Activated CD8-positive, alpha-beta T cell treated with anti-CD3 and anti-CD28 coated beads for 36 hours (primary cell): ENCODE data around the gene KDM1B. TPM values are rescaled to one million over a fixed set of nuclear protein-coding genes. Genes with fewer than 3 reads are reported as not detected.

Source experiments
- ATAC-seq: fragments of 200-7000 bp; cut with Tn5 transposase; one replicate; pipeline ENCODE4 v1.10.0; 2021; ENCODE audit warnings: mild to moderate bottlenecking, moderate library complexity
- CTCF ChIA-PET: fragments of 350-600 bp; sonication (Branson Sonifier 250); formaldehyde crosslinking; loops from one replicate; lab custom pipeline; 2021; ENCODE audit warnings: antibody characterized with exemption; lab: Charles Lee
- POLR2A ChIA-PET: fragments of 350-600 bp; sonication (Branson Sonifier 250); formaldehyde crosslinking; loops from one replicate; lab custom pipeline; 2021; ENCODE audit warnings: antibody characterized with exemption; lab: Charles Lee
- DNase-seq: peaks from one replicate; pipeline ENCODE4 v3.0.0-alpha.2; 2020
- H3K27ac Mint-ChIP-seq: one replicate; pipeline ENCODE4 v1.8.0; 2021; ENCODE audit warnings: mild to moderate bottlenecking, mixed read lengths
- H3K27me3 Mint-ChIP-seq: one replicate; pipeline ENCODE4 v1.8.0; 2021; ENCODE audit warnings: mixed read lengths
- H3K36me3 Mint-ChIP-seq: one replicate; pipeline ENCODE4 v1.8.0; 2021; ENCODE audit warnings: low read depth, mixed read lengths
- H3K4me1 Mint-ChIP-seq: one replicate; pipeline ENCODE4 v1.8.0; 2021; ENCODE audit warnings: low read depth, mixed read lengths
- H3K4me3 Mint-ChIP-seq: one replicate; pipeline ENCODE4 v1.8.0; 2021; ENCODE audit warnings: mild to moderate bottlenecking, moderate library complexity, mixed read lengths
- H3K9me3 Mint-ChIP-seq: one replicate; pipeline ENCODE4 v1.8.0; 2021; ENCODE audit warnings: mixed read lengths
- intact Hi-C: fragments of 100-400 bp; cut with micrococcal nuclease; formaldehyde crosslinking; loops from one replicate; pipeline ENCODE4 v1.10.0; 2022
- total RNA-seq, 2 experiments: library from RNA; stranded (reverse); gene quantifications; one replicate each; pipeline ENCODE4 v1.2.3, GENCODE V29; 2021
- TF ChIP-seq, protein P1 (sequence below): fragments of 200-600 bp; IDR thresholded peaks from one replicate; pipeline ENCODE4 v1.8.0; 2022; ENCODE audit warnings: antibody characterized with exemption, mild to moderate bottlenecking

Gene KDM1B
- total RNA-seq, 2 experiments from 2014 or later = 10.9 to 12.2 TPM

DNA sequence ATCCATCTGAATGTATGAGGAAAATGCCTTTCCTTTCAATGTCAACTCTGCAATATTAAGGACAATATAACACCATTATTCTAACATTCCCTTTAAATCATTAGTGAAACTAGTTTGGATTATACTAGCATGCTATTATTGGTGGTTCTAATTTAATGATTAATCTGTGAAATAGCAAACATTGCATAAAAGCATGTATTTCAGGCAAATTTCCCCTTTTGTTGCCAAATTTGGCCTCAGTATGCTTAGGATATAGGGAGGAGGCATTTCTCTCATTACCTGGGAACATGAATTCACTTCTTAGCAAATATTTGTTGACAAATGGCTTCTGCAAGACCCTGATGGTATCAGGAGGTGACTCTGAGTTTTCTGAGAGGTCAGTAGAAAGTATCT is 1.9 kb upstream of the KDM1B start:
- intact Hi-C loops = no loop called here
- H3K4me3 Mint-ChIP-seq = peak overlapping the region; percentile 22
- no peak for DNase-seq
- H3K9me3 Mint-ChIP-seq = no peaks in the 10 kb centered on the region
- TF ChIP-seq, protein P1, sequence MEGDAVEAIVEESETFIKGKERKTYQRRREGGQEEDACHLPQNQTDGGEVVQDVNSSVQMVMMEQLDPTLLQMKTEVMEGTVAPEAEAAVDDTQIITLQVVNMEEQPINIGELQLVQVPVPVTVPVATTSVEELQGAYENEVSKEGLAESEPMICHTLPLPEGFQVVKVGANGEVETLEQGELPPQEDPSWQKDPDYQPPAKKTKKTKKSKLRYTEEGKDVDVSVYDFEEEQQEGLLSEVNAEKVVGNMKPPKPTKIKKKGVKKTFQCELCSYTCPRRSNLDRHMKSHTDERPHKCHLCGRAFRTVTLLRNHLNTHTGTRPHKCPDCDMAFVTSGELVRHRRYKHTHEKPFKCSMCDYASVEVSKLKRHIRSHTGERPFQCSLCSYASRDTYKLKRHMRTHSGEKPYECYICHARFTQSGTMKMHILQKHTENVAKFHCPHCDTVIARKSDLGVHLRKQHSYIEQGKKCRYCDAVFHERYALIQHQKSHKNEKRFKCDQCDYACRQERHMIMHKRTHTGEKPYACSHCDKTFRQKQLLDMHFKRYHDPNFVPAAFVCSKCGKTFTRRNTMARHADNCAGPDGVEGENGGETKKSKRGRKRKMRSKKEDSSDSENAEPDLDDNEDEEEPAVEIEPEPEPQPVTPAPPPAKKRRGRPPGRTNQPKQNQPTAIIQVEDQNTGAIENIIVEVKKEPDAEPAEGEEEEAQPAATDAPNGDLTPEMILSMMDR = no peak
- H3K36me3 Mint-ChIP-seq = peaks cover 4% of the 10 kb centered on the region
- peaks cover 29% of the 10 kb centered on the region for H3K4me1 Mint-ChIP-seq
- no peak for ATAC-seq
- no peaks in the 10 kb centered on the region for H3K27me3 Mint-ChIP-seq
- CTCF ChIA-PET = no interaction called here
- H3K27ac Mint-ChIP-seq = no peak overlapping the region
- POLR2A ChIA-PET = interaction anchor here (1.1 kb wide), 1 partner anchor 24 kb away, joined by 3 read pairs; no protein-coding TSS in a partner anchor

DNA sequence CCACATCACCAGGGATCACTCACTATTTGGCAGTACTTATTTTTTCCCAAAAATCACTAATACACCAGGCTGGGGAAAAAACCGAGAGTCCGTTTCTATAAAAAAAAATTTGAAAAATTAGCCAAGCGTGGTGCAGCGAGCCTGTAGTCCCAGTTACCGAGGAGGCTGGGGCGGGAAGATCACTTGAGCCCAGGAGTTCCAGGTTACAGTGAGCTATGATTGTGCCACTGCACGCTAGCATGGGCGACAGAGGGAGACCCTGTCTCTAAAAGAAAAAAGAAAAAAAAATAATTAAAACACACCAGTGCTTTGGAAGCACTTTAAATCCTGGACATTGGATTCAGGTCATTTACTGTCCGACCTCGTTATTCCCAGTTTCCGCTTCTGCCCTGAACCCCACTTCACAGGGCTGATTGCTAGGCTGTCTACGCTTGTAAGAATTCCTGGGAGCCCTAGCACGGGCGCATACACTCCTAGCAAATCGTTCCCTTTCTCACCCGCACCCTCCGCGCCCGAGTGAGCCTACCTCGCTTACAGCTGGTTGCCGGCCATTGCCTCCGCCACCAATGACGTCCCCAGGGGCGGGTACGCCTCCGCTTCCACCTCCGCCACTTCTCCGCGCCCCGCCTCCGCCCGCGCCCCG is 594 bp upstream of the KDM1B start, which contains the start of gene TPMT:
Gene TPMT, minus strand, starts transcription at position 571 of the 643 bp plus-strand sequence. CDS start 5,950 bp downstream, outside the sequence.
- ATAC-seq (no peak), DNase-seq (peak; percentile 17)
- Mint-ChIP-seq H3K9me3 (no peaks in the 10 kb centered on the region), H3K36me3 (no peaks in the 10 kb centered on the region), H3K4me3 (peak within 1 kb of the TSS; percentile 96), H3K4me1 (peaks cover 27% of the 10 kb centered on the region), H3K27ac (peak within 1 kb of the TSS; percentile 93), H3K27me3 (no peaks in the 10 kb centered on the region)
- intact Hi-C loops = loop anchor here (5.0 kb wide), 1 partner anchor 108 kb away; the partner anchor contains the start of gene DEK
- TF ChIP-seq, protein P1 = no peak
- ChIA-PET CTCF (interaction anchor here (1.4 kb wide), 1 partner anchor 21 kb away, joined by 3 read pairs; no protein-coding TSS in a partner anchor), POLR2A (interaction anchor here (0.6 to 1.6 kb wide), 7 partner anchors 12 to 448 kb away, joined by 3 to 6 read pairs (median 3); partner anchors contain the start of gene NUP153)

DNA sequence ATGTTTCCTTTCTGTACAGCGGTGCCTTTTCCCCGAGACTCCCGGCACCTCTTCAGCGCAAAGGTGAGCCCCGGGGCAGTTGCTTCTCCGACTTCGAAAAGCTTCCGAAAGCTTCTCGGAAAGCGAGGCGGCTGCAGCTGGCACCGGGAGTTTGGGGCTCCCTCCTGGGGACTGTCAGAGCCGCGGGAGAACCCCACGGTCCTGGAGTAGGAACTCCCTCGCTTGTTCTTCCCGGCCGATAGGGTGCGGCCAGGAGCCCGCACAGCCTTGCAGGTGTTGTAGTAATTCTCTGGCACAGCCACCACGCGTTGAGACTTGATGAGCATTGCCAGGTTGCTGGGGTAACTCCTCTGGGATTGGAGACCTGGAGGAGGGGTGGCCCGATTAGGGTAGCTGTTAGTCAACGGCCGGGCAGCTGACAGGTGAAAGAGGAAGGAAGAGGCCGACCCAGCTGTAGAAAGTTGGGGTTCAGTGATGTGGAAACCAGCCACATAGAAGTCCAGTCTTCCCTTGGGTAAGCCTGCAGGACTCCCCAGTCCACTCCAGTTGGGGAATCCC is 721 bp downstream of the KDM1B start:
- ChIA-PET POLR2A (interaction anchor here (0.7 to 1.6 kb wide), 3 partner anchors 11 to 41 kb away, joined by 3 to 6 read pairs (median 5); no protein-coding TSS in a partner anchor), CTCF (interaction anchor here (1.4 to 1.7 kb wide), 3 partner anchors 22 to 86 kb away, joined by 3 read pairs; no protein-coding TSS in a partner anchor)
- peaks cover 4% of the 10 kb centered on the region for H3K36me3 Mint-ChIP-seq
- TF ChIP-seq, protein P1 = no peak
- intact Hi-C loops = loop anchor here (5.0 kb wide), 1 partner anchor 106 kb away; the partner anchor contains the start of gene DEK
- no peaks in the 10 kb centered on the region for H3K27me3 Mint-ChIP-seq
- peak overlapping the region; percentile 67 for H3K27ac Mint-ChIP-seq
- no peak for ATAC-seq
- H3K4me3 Mint-ChIP-seq = peak overlapping the region; percentile 96
- H3K9me3 Mint-ChIP-seq = no peaks in the 10 kb centered on the region
- peaks cover 27% of the 10 kb centered on the region for H3K4me1 Mint-ChIP-seq
- peak; percentile 54 for DNase-seq

GRCh38 chr6:18160911-18161310 is 5.7 kb downstream of the KDM1B start:
- Mint-ChIP-seq H3K4me1 (peaks cover 6% of the 10 kb centered on the region), H3K27me3 (no peaks in the 10 kb centered on the region), H3K36me3 (peaks cover 24% of the 10 kb centered on the region), H3K9me3 (no peaks in the 10 kb centered on the region), H3K4me3 (no peak overlapping the region), H3K27ac (no peak overlapping the region)
- DNase-seq = no peak
- POLR2A ChIA-PET = interaction anchor here (1.0 kb wide), 1 partner anchor 454 kb away, joined by 3 read pairs; the partner anchor contains the start of gene NUP153
- TF ChIP-seq, protein P1 = no peak
- CTCF ChIA-PET = no interaction called here
- intact Hi-C loops = no loop called here
- ATAC-seq = peak; percentile 20
